Retinal pigment epithelial cell (primary cell): ENCODE measurements around the gene PPP2R5C.

Experiments used
- DNase-seq: peaks from one replicate; pipeline ENCODE4 v3.0.0-alpha.2; 2010; ENCODE audit warnings: low read depth
- H3K4me3 ChIP-seq: 2 replicates; pipeline ENCODE4 v1.5.1; 2011; ENCODE audit warnings: mild to moderate bottlenecking, low read length, control low read depth, moderate library complexity
- TF ChIP-seq, protein P1 (sequence below): conservative IDR thresholded peaks from 2 replicates; pipeline ENCODE4 v1.5.1; 2011; ENCODE audit warnings: low read depth, low read length, control low read depth, inconsistent platforms

PPP2R5C gene

GRCh38 chr14:101780887-101781239 lies 19.4 kb downstream of the PPP2R5C start:
- TF ChIP-seq, protein P1, sequence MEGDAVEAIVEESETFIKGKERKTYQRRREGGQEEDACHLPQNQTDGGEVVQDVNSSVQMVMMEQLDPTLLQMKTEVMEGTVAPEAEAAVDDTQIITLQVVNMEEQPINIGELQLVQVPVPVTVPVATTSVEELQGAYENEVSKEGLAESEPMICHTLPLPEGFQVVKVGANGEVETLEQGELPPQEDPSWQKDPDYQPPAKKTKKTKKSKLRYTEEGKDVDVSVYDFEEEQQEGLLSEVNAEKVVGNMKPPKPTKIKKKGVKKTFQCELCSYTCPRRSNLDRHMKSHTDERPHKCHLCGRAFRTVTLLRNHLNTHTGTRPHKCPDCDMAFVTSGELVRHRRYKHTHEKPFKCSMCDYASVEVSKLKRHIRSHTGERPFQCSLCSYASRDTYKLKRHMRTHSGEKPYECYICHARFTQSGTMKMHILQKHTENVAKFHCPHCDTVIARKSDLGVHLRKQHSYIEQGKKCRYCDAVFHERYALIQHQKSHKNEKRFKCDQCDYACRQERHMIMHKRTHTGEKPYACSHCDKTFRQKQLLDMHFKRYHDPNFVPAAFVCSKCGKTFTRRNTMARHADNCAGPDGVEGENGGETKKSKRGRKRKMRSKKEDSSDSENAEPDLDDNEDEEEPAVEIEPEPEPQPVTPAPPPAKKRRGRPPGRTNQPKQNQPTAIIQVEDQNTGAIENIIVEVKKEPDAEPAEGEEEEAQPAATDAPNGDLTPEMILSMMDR, result no peak
- no peak for DNase-seq
- peak overlapping the region; percentile 29 for H3K4me3 ChIP-seq

GRCh38 chr14:101781240-101782061 lies 19.9 kb downstream of the PPP2R5C start:
- TF ChIP-seq, protein P1, result no peak
- H3K4me3 ChIP-seq, result peak overlapping the region; percentile 40
- no peak for DNase-seq

DNA sequence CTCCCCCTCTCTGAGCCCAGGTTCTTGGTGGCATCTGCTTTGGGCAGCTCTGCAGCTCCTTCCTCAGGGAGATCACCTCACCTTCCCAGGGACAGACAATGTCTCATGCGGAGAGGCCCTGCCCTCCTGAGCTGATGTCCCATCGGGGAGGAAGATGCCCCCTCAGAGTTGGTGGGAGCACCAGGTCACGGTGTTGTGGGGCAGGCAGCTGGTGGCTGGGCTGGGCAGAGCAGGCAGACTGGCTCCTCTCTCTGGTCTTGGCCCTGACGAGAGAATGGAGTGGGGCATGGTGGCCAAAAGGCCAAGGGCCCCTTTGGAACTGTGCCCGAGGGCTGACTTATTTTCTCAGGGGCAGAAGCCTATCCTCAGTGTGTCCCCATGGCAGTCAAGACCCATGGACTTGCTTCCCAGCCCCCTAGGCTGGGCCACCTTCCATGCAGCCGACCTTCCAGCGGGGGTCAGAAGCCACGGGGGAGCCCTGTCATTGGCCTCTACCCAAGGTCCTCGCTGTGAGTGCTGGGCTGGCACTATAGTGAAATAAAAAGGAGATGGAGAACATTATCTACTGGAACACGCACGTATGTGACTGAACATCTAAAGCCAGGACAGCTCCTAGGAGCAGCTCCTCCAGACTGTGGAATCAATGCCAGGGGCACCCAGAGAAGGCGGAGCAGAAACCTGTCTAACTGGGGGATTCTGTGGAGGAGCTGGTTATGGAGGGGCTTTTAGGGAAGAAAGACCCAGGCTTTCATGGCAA lies 21.9 kb downstream of the PPP2R5C start:
- no peak overlapping the region for H3K4me3 ChIP-seq
- DNase-seq, result no peak
- TF ChIP-seq, protein P1, result no peak

DNA sequence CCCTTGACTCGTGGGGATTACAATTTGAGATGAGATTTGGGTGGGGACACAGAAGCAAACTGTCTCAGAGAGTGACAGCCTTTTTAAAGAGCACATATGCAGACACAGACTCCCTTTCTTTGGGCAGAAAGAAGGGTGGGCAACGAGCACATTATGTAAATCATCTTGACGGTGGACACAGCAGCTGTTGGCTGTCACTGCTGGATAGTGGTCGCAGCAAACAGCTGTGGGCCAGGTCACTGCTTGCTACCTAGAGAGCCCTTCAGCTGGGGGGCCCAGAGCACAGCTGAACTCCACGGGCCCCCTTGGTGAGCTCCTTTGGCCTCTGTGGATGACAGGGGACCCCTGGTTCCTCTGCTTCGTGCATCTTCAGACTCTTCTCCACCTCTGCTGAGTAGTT lies 23.1 kb downstream of the PPP2R5C start:
- no peak for DNase-seq
- TF ChIP-seq, protein P1, result no peak
- no peak overlapping the region for H3K4me3 ChIP-seq

- no peak overlapping the region for H3K4me3 ChIP-seq
- TF ChIP-seq, protein P1, result no peak
- DNase-seq, result no peak
Measured at GRCh38 chr14:101788016-101788635, 26.6 kb downstream of the PPP2R5C start.

GRCh38 chr14:101789222-101789621 lies 27.7 kb downstream of the PPP2R5C start:
- DNase-seq, result no peak
- no peak overlapping the region for H3K4me3 ChIP-seq
- TF ChIP-seq, protein P1, result no peak
